ENCODE results near the gene CISD3. TPM values are rescaled to one million over a fixed set of nuclear protein-coding genes. Genes with fewer than 3 reads are reported as not detected.
A peak's percentile ranks its signal among the peaks of the same experiment; 100 is the strongest.

Gene CISD3
- total RNA-seq, 2 donors from 2014 or later: 12.0 to 12.8 TPM

DNA sequence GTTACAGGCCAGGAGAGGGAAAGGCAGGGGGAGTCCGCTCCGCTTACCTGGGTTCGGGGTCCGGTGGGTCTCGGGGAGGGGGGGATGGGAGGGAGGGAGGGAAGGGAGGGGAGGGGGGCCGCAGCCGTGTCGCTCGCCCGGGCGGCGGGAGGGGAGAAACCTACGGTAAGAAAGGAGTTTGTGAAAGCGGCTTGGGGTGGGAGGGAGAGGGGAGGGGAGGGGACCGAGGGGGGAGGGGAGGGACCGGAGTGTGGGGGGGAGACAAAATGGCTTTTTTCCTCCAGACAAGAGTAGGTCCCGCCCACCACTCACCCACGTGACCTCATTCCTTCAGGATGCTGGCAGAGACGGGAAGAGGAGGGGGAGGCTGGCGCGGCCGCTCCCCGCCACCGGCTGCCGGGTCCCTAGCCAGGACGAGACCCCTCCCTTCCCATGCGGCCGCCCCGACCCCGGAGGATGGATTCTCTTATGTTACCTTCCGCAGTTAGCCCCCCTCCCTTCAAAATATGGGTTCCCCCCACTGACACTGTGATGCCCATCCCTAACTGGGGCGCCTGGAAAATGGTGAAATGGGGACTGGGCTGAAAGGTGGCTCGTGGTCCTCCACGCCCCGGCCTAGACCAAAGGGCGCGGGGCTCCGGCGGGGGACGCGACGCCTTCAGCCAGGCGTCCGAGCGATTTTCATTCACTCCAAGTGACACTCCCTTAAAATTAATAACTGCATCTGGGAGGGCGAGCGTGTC is 18.2 kb downstream of the CISD3 start, which contains the start of gene PCGF2:
TSS of gene PCGF2 (minus strand) at position 188 of the 743 bp plus-strand sequence. CDS start 7,934 bp downstream, outside the sequence.
- no peak for DNase-seq
- Mint-ChIP-seq H3K27me3 (peaks cover 45% of the 10 kb centered on the region), H3K36me3 (ENCODE audit: low read depth) (peaks cover 14% of the 10 kb centered on the region), H3K4me1 (peaks cover 46% of the 10 kb centered on the region), H3K27ac (no peak within 1 kb of the TSS), H3K4me3 (peak within 1 kb of the TSS; percentile 88)
- no peak for ATAC-seq
- H3K9me3 ChIP-seq (ENCODE audit: control insufficient read depth, low read length, poor library complexity, severe bottlenecking): no peaks in the 10 kb centered on the region

DNA sequence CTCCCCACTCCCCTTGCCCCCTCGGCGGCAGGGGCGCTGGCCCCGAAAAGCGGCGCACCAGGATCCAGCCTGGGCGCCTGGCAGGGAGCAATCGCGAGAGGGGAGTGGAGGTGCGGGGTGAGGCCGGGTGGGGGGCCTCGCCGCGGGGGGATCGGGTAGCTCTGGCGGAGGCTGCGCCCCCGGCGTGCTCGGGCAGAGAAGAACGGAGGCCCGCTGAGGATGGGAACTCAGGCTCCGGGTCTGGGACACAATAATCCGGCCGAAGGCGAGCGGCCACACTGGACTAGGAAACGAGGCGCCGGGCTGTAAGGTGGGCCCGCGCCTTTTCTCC is 18.7 kb downstream of the CISD3 start:
- Mint-ChIP-seq H3K4me1 (peaks cover 49% of the 10 kb centered on the region), H3K36me3 (ENCODE audit: low read depth) (peaks cover 16% of the 10 kb centered on the region), H3K27ac (no peak overlapping the region), H3K27me3 (peaks cover 45% of the 10 kb centered on the region), H3K4me3 (peak overlapping the region; percentile 75)
- DNase-seq (no peak), ATAC-seq (no peak)
- H3K9me3 ChIP-seq (ENCODE audit: control insufficient read depth, low read length, poor library complexity, severe bottlenecking): no peaks in the 10 kb centered on the region

DNA sequence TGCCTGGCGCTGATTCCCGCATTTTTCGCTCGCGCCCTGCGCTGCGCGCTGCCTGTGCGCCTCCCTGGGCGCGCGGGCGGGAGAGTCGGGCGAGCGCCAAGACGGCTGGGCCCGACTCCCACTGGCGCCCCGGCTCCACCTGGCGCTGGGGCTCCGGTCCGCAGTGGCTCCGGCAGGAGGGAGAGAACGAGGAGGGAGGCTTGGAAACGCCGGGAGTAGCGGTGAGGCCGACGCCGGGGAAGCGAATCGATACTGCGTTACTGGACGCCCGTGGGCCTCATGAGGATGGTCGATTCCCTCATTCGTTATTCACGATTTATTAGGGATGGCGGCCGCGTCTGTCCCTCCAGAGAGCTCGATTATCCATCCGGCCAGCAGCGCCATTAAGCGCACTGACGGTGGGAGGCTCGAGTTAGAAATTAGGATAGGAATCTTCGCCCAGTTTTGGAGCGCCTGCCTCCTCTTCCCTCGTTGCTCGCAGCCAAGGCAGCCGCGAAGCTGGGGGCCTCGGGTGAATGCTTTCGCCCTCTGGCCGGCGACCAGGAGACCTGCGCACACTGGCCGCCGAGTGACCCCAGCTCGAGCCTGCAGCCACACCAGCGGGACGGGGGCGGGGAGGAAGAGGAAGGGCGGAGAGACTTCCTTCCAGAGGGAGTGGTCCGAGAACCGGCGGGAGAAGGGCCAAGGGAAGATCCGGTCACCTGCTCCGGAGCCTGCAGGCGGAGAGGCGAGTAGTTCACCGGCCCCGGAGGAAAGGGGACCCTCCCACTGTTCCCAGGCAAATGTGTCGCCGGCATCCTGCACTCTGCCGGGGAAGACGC is 19.3 kb downstream of the CISD3 start:
- Mint-ChIP-seq H3K27ac (no peak overlapping the region), H3K36me3 (ENCODE audit: low read depth) (peaks cover 17% of the 10 kb centered on the region), H3K4me1 (peaks cover 51% of the 10 kb centered on the region), H3K27me3 (peaks cover 41% of the 10 kb centered on the region), H3K4me3 (peak overlapping the region; percentile 70)
- no peak for DNase-seq
- no peaks in the 10 kb centered on the region for H3K9me3 ChIP-seq (ENCODE audit: control insufficient read depth, low read length, poor library complexity, severe bottlenecking)
- no peak for ATAC-seq

DNA sequence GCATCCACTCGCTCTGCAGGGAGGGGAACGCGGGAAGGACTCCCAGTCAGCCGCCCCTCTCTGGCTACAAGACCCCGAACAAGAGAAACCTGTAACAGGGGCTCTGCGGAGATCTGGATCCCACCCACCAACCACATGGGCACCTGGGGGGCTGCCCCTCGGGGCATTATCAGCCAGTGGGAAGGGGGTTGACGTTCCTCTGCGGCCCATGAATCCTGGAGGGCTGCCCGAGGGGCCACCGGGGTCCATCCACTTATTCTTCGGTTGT is 19.8 kb downstream of the CISD3 start:
- Mint-ChIP-seq H3K36me3 (ENCODE audit: low read depth) (peaks cover 15% of the 10 kb centered on the region), H3K4me3 (peak overlapping the region; percentile 70), H3K4me1 (peaks cover 54% of the 10 kb centered on the region), H3K27ac (no peak overlapping the region), H3K27me3 (peaks cover 36% of the 10 kb centered on the region)
- H3K9me3 ChIP-seq (ENCODE audit: control insufficient read depth, low read length, poor library complexity, severe bottlenecking): no peaks in the 10 kb centered on the region
- DNase-seq (no peak), ATAC-seq (no peak)

DNA sequence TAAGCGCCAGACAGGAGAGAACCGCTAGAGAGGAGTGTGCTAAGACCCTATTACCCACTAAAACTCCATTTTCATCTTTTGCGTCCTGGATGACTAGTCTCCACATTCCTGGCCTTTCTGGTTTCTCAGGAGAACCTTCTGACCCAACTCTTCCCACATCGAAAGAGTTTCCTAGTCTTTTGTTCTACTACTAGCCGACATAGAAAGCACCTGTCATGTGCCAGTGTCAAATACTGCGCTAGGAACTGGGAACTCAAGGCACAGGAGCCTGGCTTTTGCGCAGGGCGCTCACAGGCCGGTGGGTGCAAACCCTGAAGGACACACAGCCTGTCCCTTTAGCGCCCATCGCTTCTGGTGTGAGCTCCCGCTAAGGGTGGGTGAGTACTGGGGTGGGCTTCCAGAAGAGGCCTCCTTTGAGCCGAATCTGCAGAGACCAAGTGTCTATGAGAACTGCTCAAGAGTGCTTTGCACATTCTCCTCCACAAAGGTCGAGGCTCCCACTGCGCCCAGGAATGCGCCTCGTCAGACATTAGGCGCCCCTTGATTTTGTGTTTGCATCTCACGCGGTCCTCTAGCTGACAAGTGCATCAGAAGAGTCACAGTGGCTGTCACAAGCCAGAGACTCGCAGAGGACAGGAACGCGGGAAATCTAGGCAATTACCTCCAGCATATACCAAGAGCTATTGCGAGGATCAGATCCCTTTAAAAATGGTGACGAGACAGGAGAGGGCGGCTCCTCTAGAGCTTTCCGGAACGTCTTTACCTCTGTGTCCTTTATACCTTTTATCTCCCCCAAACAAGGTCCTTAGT is 20.4 kb downstream of the CISD3 start:
- peaks cover 36% of the 10 kb centered on the region for H3K27me3 Mint-ChIP-seq
- peaks cover 54% of the 10 kb centered on the region for H3K4me1 Mint-ChIP-seq
- peak overlapping the region; percentile 100 for H3K4me3 Mint-ChIP-seq
- H3K36me3 Mint-ChIP-seq (ENCODE audit: low read depth): peaks cover 15% of the 10 kb centered on the region
- ATAC-seq (no peak), DNase-seq (no peak)
- no peaks in the 10 kb centered on the region for H3K9me3 ChIP-seq (ENCODE audit: control insufficient read depth, low read length, poor library complexity, severe bottlenecking)
- H3K27ac Mint-ChIP-seq: peak overlapping the region; percentile 95

DNA sequence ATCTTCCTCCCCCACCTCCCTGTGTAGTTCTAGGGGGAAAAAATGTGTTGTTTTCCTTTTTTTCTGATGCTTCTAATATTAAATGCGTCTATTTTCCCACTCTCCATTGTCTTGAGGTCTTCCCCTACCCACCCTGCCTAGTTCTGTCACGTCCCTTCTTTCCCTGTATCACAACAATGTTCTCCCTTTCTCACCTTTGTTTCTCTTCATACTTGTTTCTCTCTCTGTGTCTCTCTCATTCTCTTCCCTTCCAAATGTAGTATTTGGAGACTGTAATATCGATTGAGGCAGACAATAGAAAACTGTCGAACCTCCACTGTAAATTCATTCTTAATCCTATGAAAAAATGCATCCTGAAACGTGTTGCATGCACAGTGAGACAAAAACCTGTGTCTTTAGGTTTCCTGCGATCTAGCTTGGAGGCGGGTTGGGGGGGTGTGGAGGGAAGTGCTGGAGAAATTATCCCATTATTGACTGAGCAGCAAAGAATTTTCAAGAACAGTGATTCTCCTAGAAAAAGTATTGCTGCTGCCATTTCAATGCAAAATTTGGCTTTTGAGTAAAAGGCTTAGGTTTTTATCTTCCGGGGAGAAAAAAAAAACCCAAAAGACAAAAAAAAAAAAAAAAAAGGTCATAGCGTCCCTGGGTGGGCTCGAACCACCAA is 21.1 kb downstream of the CISD3 start:
- Mint-ChIP-seq H3K27me3 (peaks cover 29% of the 10 kb centered on the region), H3K4me3 (peak overlapping the region; percentile 100), H3K27ac (peak overlapping the region; percentile 95), H3K4me1 (peaks cover 57% of the 10 kb centered on the region), H3K36me3 (ENCODE audit: low read depth) (peaks cover 12% of the 10 kb centered on the region)
- H3K9me3 ChIP-seq (ENCODE audit: control insufficient read depth, low read length, poor library complexity, severe bottlenecking): no peaks in the 10 kb centered on the region
- no peak for ATAC-seq
- DNase-seq: no peak

DNA sequence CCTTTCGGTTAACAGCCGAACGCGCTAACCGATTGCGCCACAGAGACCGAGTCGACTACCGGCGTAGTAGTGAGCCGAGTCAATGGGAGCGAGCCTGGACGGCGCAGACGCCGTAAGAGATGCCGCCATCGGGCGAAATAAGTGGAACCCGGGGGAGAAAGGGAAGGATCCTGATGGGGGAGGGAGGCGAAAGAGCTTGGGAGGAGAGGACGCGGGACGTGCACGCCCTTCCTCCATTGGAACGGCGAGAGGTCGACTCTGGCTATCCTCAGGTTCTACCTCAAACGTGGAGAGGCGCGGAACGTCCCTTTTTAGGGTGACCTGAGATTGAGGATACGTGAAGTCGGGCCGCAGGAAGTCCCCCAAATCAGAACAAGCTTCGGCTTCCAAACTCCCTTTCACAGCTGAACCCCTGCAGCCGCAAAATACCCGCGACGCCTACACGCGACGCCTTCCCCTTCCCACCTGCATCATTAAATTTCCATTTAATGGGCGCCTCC is 21.7 kb downstream of the CISD3 start:
- DNase-seq (peak; percentile 54 to 78 (median 63)), ATAC-seq (peak; percentile 47)
- H3K27ac Mint-ChIP-seq: peak overlapping the region; percentile 95
- H3K9me3 ChIP-seq (ENCODE audit: control insufficient read depth, low read length, poor library complexity, severe bottlenecking): no peaks in the 10 kb centered on the region
- peaks cover 51% of the 10 kb centered on the region for H3K4me1 Mint-ChIP-seq
- peak overlapping the region; percentile 100 for H3K4me3 Mint-ChIP-seq
- H3K36me3 Mint-ChIP-seq (ENCODE audit: low read depth): peaks cover 10% of the 10 kb centered on the region
- peaks cover 23% of the 10 kb centered on the region for H3K27me3 Mint-ChIP-seq

DNA sequence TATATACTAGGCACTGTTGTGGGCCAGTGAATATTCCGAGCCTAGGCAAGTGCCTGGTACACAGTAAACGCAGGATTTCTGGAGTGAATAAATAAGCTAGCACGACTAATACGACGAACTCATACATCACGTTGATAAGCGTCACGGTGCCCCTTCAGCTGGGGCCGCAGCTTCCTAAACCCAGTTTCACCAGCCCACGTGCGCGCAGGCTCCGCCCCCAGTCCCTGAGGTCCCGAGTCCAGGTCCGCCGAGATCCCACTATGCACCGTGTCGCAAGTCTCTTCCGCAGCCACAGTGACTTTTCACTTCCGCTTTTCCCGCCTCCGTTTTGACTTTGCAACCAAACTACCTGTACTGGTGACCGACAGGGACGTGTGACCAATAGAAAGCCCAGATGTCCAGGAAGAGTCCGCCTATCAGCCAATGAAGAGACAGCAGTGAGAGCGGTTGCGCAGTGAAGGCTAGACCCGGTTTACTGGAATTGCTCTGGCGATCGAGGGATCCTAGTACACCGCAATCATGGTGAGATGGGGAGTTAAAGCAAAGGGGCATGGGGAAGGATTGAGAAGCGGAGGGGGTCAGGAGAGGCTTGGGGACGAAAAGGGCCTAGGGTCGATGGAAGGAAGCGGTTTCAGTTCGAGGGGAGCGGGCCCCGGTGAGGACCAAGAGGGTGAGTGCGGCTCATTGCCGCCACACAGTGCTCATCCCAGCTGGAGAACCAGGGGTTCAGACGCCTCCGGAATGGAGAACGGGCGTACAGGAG is 22.3 kb downstream of the CISD3 start, which contains the start of gene PSMB3:
TSS of gene PSMB3 (plus strand) at position 434 of the 763 bp plus-strand sequence. CDS start at position 520, 86 bp downstream.
- H3K36me3 Mint-ChIP-seq (ENCODE audit: low read depth): peaks cover 10% of the 10 kb centered on the region
- no peaks in the 10 kb centered on the region for H3K9me3 ChIP-seq (ENCODE audit: control insufficient read depth, low read length, poor library complexity, severe bottlenecking)
- peak within 1 kb of the TSS; percentile 95 for H3K27ac Mint-ChIP-seq
- ATAC-seq (peak; percentile 91), DNase-seq (peak; percentile 83 to 93 (median 88))
- peaks cover 22% of the 10 kb centered on the region for H3K27me3 Mint-ChIP-seq
- H3K4me1 Mint-ChIP-seq: peaks cover 50% of the 10 kb centered on the region
- H3K4me3 Mint-ChIP-seq: peak within 1 kb of the TSS; percentile 100

DNA sequence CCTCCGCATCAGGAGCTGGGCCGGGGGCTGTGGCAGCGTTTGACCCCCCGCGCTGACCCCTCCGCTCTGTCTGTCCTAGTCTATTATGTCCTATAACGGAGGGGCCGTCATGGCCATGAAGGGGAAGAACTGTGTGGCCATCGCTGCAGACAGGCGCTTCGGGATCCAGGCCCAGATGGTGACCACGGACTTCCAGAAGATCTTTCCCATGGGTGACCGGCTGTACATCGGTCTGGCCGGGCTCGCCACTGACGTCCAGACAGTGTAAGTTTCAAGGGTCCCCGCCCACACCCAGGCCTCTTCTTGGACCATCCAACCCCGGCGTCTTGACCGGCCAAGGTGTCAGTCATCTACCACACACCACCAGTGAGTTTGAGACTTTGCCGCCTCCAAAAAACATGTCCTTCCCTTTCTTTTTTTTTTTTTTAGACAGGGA is 22.9 kb downstream of the CISD3 start:
- Mint-ChIP-seq H3K27me3 (peaks cover 22% of the 10 kb centered on the region), H3K36me3 (ENCODE audit: low read depth) (peaks cover 8% of the 10 kb centered on the region), H3K4me1 (peaks cover 47% of the 10 kb centered on the region), H3K4me3 (peak overlapping the region; percentile 100), H3K27ac (peak overlapping the region; percentile 95)
- ATAC-seq: no peak
- no peaks in the 10 kb centered on the region for H3K9me3 ChIP-seq (ENCODE audit: control insufficient read depth, low read length, poor library complexity, severe bottlenecking)
- DNase-seq: no peak

DNA sequence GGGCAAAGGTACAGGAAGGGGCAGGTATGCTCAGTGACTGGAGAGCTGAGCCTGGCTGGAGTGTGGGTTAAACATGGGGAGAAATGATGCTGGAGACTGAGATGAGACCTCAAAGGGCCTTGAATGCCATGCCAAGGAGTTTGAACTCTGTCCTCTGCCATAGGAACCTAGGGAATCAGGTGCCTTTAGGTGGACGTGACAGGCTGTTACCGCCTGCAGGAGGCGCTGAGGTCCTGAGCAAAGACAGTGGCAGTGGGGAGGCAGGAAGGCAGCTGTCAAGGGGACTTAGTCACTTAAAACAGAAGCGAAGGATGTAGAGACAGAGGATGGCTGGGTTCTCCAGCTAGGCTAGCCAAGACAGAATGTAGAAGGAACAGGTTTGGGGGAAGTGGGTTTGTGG is 31.5 kb downstream of the CISD3 start:
- Mint-ChIP-seq H3K4me3 (no peak overlapping the region), H3K27ac (peak overlapping the region; percentile 90), H3K4me1 (peaks cover 15% of the 10 kb centered on the region), H3K27me3 (no peaks in the 10 kb centered on the region), H3K36me3 (ENCODE audit: low read depth) (peaks cover 8% of the 10 kb centered on the region)
- ATAC-seq (peak; percentile 33), DNase-seq (no peak)
- H3K9me3 ChIP-seq (ENCODE audit: control insufficient read depth, low read length, poor library complexity, severe bottlenecking): no peaks in the 10 kb centered on the region

DNA sequence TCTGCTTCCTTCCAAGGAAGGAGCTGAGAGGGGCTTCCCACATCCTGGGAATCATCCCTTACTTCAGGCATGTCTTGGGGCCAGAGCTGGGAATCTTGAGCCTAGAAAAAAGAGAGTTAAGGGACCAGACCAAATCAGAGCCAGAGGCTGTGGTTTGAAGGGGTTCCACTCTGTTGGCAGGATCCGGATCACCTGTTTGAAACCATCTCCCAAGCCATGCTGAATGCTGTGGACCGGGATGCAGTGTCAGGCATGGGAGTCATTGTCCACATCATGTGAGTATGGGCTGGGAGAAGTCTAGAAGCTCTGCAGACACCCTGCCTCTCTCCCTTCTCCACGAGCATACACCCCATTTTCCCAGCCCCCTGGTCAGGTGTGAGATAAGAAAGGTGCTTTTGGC is 32.1 kb downstream of the CISD3 start:
- ATAC-seq: no peak
- peaks cover 8% of the 10 kb centered on the region for H3K36me3 Mint-ChIP-seq (ENCODE audit: low read depth)
- H3K27ac Mint-ChIP-seq: peak overlapping the region; percentile 90

DNA sequence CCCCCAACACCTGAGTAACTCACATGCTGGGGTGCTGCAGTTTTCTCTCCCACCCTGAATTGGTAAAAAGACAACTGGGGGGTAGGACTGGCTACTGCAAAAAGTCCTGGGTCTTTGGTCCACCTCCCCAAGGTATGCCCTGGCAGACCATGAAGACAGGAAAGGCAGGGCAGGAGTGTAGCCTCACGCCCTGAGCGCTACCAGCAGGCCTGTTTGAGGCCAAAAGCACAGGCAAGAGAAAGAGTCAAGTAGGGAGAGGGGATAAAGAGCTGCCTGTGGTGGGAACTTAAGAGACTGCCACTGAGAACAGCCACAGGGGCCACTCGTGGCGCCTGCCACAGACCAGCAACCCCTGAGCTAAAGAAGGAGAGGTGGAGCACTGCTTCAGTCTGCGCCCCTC is 36.2 kb downstream of the CISD3 start:
- Mint-ChIP-seq H3K27ac (peak overlapping the region; percentile 54), H3K4me1 (peaks cover 15% of the 10 kb centered on the region), H3K36me3 (ENCODE audit: low read depth) (peaks cover 14% of the 10 kb centered on the region), H3K27me3 (no peaks in the 10 kb centered on the region), H3K4me3 (no peak overlapping the region)
- ATAC-seq: no peak
- no peaks in the 10 kb centered on the region for H3K9me3 ChIP-seq (ENCODE audit: control insufficient read depth, low read length, poor library complexity, severe bottlenecking)
- no peak for DNase-seq

More for the DNA sequence above, 32.1 kb downstream of the CISD3 start:
- H3K27me3 Mint-ChIP-seq: no peaks in the 10 kb centered on the region
- no peaks in the 10 kb centered on the region for H3K9me3 ChIP-seq (ENCODE audit: control insufficient read depth, low read length, poor library complexity, severe bottlenecking)
- H3K4me3 Mint-ChIP-seq: no peak overlapping the region
- peaks cover 15% of the 10 kb centered on the region for H3K4me1 Mint-ChIP-seq
- DNase-seq: no peak

Measured in T-helper 17 cell (primary cell).